ENCODE data around the gene SIRPD.
"Not testable (repeated sequence)": the region's sequence is repeated elsewhere in the genome, so short reads cannot be mapped to it uniquely, and the experiment has no call there.

SIRPD gene

DNA sequence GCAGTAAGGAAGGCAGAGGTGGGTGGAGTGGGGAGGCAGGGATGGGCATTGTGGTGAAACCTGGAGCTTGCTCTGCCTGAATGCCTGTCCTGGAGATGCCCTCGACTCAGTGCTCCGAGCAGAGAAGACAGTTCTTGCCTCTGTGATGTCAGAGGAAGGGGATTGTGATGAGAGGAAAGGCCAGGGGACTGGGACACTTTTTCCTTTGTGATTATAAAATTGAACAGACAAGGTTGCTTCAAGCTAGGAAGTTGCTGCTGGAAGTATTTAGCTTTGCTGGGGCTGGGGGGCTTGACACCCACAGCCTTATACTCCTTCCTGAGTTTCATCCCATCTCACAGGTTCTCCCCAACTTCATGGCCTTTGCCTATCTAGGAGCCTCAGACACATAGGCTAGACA is at the start of gene SIRPD:
Gene SIRPD, minus strand, starts transcription at position 101 of the 400 bp plus-strand sequence. Its CDS starts 52 bp downstream, at position 49.
- no peak for DNase-seq

DNA sequence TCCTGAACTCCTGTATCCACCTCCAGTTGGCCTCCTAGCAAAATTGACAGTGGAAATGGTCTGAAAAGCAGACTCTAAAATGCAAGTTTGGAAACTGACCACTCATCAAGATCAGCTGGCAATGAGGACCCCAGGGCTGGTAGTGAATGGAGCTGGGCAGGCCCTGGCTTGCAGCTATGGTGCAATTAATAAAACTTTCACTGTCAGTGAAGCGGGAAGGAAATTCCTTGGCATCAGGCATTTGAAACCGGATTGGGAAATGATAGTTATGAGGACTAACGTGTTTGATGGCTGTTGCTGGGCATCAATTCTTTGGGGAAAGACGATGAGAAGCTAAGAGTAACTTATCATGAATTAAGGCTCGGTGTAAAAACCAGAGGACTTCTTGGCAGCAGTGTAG is 43.2 kb upstream of the SIRPD start:
- no peak for DNase-seq

DNA sequence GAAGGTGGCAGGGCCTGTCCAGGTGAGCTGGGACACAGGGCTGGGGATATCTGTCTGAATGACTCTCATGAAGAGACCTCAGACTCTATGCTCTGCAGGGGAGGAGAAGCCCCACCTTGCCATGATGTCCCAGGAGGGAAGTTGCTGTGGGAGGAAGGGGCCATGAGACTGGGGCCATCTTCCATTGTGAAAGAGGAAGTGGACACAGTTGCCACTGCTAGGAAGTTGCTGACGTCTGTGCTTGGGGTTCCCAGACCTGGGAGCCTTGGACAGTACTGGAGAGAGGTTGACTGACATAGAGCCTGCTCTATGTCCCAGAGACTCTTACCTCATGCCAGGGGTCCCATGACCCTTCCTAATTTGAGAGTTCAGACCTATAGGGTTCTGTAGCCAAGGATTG is 37.8 kb upstream of the SIRPD start:
- DNase-seq = no peak

DNA sequence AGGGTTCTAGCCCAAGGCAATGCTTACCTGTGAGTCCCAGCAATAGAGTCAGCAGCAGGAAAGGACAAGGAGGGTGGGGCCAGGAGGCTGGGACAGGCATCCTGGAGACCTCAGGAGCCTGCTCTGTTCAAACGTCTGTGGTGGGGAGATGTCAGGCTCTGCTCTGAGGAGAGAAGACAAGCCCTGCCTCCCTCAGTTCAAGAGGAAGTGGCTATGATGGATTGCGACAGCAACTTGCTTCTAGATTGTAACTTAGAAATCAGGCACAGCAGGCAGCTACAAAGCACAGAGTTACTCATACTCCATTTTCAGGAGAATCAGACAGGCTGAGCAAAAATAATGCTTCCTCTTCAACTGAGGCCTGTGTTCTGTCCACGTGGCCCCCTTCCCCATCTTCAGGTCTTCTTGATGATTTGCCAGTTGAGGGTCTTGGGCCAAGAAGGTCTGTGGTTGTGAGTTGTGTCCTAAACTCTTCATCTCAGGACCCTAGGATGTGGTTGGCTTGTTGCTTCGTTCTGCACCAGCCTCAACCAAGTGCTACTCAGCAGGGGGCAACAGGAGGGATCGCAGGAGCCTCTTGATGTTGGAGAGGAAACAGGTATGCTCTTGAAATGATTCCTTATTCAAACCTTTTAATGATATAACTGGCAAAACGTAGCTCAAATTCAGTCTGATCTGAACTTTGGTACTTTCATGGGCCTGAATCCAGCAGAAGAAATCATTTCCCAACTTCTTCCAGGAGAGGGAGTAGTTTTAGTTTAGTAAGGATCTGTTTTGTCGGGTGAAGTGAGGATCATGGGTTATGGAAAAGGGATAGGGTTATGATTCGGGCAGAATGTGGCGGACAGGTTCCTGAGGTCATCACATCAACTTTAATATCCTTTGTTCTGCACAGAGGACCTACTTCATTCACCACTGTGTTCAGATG is 31.3 kb upstream of the SIRPD start:
- no peak for DNase-seq

DNA sequence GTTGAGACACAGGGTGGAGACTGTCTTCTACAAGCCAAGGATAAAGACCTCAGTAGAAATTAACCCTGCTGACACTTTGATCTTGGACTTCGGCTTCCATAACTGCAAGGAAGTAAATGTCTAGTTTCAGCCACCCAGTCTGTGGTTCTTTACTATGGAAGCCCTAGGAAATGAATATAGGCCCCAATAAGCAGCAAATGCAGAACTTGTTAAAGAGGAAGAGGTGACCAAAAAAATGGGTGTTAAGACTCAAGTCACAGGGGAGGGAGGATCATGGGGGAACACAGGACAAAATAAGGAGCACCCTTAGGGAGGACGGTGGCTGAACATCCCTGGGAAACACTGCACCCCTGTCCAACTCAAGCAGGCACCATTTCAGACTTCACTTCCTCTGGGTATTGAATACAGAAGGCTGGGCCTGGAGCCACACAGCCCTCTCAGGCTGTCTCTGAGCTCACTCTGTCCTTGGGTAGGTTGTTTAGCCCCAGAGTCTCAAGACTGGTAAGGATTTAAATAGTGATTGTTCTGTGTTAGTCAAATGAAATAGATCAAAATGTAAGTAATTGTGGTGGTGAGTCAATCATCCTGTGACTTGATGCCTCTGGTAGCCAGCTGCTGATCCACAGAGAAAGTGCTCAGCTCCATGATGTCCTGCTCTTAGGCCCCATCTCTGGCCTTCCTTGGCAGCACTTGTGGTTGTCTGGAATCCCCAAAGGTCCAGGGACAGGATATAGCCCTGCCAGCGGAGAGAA is 30.5 kb upstream of the SIRPD start:
- DNase-seq = no peak

DNA sequence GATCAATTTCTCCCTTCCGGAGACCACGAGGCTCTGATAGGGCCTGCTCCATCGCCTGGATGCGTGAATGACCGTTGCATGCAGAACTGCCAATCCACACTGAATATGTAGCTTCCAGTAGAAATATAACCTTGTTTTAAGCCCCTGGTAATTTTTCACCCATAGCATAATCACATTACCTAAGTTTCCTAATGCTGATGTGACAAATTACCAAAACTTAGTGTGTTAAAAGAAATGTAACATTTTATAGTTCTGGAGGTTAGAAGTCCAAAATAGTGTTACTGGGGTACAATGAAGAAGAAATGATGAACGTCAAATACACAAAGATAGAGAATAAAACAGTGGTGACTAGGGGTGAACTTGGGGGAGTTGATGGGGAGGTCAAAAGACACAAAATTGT is 22.0 kb upstream of the SIRPD start:
- DNase-seq = no peak

DNA sequence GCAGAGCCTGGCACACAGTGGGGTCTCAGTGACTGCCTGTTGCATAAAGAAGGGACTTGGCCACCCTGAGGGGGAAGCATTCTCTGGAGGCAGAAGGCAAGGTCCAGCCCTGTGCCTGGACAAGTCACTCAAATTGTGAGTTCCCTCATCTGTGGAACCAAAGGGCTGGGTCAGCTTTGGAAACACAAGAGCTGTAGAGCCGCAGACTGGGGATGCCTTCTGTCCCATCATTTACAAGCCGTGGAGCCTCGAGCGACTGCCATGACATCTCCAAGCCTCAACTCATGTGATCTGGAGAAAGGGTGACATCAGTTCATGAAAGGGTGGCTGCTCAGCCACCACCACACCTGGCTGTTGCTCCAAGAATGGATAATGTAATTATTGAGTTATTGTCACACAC is 20.4 kb upstream of the SIRPD start:
- DNase-seq = no peak

DNA sequence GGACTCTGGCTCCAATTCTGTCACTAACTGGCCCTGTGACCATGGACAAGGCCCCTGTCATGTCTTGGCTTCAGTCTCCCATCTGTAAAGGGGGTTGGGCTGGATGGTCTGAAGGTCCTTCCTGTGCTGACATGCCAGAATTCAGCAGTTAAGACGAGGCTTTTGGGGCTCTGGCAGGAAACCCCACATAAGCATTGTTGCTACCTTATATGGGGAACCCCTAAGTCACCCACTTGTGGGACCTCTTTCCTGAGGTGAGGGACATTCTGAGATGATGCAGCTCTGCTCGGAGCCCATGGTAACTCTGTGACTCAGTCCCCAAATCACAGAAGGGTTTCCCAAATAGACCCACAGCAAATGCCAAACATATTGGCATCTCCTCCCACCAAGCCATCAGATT is 19.8 kb upstream of the SIRPD start:
- DNase-seq = not testable (repeated sequence)

DNA sequence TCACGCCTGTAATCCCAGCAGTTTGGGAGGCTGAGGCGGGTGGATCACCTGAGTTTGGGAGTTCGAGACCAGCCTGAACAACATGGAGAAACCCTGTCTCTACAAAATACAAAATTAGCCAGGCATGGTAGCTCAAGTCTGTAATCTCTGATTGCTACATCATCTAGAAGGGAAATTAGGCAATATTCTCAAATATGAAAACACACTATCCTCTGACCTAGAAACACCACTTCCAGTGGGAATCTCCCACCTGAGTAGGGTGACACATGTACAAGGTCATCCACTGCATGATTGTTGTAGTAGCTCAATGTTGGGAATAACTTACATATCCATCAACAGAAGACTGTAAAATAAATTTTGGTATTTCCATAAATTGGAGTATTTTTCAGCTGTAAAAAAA is 19.1 kb upstream of the SIRPD start:
- no peak for DNase-seq

DNA sequence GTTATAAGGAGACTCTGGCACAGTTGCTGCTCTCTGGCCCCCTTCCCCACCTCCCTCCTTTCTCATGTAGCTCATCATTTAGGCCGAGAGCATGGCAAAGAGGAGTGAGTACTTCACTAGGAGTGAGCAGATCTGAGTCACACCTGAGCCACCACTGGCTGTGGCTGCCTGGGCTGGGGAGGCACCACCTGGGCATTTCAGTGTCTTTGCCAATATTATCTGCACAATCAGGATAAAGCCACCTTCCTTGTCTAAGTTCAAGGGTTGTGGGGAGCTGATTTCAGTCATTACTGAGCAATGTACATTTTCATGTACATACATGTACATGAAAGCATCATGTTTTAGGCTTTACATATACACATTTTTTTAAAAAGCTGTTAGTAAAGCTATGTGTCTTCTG is 18.5 kb upstream of the SIRPD start:
- not testable (repeated sequence) for DNase-seq

DNA sequence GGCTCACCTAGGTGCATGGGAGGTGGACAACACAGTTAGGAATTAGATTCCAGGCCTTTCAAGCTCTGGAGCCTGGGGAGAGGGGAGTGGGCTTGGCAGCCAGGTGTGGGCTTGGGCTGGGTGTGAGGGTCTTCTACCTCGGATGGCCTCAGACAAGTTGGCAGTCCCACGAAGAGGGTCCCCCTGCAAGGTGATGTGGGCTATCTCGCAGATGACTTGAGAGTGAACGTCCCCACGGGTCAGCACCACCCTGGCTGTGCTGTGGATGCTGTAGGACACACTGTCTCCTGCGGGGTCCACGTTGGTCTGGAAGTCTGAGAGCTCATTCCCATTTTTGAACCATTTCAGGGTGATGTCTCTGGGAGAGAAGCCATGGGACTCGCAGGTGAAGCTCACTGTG is 14.1 kb upstream of the SIRPD start:
- not testable (repeated sequence) for DNase-seq

DNA sequence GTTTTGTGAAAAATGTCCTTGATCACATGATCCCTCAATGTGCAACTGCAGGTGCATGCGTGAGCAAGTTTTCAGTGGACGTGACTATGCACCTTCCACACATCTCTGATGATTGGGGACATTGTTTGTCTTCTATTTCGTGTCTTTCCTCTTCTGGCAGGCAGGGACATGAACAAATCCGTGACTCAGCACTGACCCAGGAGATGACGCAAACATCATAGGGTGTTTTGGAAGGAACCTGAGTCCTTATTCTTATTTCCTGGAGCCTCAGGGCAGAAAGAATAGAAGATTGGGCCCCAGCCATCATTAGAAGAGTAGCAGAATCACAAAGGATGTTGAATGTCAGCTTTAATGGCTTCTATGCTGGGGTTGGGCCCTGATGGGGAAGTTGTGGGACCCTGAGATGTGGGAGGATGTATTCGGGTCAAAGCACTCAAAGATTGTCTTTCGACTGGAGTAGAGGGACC is 11.9 kb upstream of the SIRPD start:
- no peak for DNase-seq

DNA sequence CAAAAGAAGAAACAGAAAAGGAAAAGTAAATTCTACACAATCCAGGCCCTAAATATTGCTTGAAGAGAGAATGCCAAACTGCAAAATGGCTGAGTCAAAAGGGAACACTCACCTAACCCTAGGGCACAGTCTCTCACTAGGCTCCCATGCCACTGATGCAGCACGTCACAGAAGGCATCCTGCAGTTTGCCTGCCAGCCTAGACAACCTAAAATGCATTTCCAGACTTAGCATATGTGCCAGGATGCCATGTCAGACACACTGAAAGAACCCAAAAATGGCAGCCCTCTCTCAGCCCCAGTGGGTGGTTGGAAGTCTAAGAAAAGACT is 10.6 kb upstream of the SIRPD start:
- DNase-seq = no peak

DNA sequence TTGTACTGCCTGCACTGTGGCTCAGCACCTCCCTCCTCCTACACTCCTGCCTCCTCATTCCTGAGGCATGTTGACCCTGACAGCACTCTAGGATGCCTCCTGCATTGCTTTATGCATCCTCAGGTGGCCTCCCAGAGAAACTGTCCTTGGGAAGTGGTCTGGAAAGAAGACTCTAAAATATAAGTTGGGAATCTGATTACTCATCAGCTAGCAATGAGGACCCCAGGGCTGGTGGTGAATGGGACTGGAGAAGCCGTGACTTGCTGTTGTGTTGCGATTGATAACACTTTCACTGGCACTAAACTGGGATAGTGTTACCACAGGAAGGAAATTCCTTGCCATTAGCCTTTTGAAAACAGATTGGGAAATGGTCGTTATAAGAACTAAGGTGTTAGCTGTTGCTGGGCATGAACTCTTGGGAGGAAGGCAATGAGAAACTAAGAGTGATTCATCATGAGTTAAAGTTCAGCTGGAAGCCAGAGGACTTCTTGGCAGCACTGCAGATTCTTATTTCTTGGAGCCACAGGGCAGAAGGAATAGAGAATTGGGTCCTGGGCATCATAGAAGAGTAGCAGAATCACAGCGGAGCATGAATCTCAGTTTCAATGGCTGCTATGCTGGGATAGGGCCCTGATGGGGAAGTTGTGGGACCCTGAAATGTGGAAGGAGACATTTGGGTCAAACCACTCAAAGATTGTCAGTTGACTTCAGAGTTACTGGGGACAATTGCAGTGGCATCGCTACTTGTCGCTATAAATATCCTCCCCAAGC is 10.1 kb upstream of the SIRPD start:
- DNase-seq = no peak

DNA sequence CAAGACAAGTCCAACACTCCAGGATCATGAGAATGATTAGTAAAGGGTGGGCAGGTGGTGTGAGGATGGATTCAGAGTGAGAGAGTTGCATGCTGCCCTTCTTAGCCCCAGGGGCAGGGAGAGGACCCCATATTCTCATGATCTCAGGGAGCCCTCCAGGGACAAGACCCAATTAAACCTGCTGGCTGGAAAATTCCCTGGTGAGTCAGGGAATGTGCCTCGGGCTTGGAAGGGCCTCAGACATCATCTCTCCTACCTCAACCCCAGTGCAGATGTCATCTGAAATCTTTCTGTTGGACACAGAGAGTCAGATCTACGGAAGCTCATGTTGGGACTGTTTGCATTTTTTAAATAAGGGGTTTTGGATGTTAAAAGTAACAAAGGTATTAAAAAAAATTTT is 9.2 kb upstream of the SIRPD start:
- no peak for DNase-seq

DNA sequence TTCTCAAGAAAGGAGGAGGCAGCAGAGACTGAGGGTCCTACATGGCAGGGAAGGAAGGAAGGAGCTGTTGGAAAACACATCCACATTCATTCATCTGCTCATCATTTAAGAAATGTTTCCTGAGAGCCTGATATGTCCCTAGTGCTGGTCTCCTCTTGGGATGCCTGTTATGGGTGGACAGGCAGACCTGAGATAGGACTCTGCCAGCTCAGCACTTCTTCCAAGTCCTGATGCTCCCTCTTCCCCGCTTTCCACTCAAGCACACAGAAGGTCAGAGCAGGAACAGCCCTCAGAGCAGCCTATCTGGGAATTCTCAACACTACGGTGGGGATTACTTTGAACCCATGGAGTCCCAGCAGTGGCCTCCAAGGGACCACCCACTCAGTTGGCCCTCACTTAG is 8.0 kb upstream of the SIRPD start:
- DNase-seq = no peak

DNA sequence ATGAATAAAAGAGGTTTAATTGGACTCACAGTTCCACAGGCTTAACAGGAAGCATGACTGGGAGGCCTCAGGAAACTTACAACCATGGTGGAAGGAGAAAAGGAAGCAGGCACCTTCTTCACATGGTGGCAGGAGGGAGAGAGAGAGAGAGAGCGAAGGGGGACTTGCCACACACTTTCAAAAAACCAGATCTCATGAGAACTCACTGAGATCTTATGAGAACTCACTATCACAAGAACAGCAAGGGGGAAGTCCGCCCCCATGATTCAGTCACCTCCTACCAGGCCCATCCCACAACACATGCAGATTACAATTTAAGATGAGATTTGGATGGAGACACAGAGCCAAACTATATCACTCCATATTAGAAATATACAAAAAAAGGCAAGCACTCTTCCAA is 6.1 kb upstream of the SIRPD start:
- DNase-seq = no peak

DNA sequence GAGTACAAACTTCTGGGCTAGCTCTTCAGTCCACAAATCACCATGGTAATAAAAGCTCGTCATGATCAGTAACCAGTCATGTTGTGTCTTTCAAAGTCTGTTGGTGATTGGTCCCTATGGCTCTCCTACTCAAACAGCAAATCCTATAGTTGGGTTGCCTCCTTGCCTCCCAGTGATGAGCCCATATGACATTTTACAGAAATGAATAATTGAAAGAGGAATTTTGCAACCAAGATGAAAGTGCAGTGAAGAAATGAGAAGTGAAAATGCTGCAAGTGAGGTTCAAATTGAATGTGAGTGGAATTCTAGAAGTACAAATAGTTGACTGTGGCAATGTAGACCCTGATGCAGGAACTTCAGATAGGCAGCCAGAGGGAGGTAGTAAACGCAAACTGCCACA is 5.1 kb upstream of the SIRPD start:
- DNase-seq = no peak

DNA sequence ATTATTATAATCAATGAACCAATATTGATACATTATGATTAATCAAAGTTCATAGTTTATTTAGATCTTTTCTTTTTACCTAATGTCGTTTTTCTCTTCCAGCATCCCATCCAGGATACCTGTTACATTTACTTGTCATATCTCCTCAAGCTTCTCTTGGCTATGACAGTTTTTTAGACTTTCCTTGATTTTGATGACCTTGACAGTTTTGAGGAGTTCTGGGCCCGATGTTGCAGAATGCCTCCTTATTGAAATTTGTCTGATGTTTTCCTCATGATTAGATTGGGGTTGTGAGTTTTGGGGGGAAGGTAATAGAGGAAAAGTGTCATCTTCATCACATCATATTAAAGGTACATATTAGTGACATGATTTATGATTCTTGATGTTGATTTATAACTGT is 3.8 kb upstream of the SIRPD start:
- DNase-seq = no peak

DNA sequence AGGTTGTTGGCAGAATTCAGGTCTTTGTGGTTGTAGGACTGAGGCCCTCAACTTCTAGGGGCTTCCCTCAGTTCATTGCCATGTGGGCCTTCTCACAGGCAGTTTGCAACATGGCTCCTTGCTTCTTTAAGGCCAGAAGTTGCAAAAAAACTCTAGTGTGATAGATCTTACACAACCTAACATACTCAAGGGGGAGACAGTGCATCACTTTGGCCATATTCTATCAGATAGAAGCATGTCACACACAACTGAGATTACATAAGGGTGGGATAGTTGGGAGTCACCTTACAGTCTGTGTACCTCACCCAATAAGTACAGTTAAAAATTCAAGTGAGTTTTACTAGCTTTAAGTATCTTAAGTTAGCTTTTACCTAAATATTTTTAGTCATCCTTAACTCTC is 1.6 kb downstream of the SIRPD start:
- DNase-seq = no peak

DNA sequence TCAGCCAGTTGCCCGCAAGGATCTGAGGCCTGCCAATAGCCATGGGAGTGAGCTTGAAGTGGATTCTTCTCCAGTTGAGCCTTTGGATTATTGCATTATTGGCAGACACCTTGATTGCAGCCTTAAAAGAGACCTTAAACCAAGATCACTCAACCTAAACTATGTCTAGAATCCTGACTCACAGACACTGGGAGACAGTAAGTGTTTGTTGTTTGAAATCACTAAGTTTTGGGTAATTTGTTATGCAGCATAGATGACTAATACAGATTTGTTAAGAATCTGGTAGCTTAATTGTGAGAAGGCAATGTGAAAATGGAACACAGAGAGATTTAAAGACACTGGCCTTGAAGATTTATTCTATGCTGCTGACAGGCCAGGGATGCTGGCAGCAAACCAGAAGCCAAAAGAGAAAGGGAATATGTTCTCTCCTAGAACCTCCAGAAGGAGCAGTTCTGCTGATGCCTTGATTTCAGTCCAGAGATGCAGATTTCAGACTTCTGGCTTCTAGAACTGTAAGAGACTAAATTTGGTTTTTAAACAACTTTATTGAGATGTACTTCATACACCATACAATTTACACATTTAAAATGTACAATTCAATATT is 17.6 kb downstream of the SIRPD start:
- no peak for DNase-seq

DNA sequence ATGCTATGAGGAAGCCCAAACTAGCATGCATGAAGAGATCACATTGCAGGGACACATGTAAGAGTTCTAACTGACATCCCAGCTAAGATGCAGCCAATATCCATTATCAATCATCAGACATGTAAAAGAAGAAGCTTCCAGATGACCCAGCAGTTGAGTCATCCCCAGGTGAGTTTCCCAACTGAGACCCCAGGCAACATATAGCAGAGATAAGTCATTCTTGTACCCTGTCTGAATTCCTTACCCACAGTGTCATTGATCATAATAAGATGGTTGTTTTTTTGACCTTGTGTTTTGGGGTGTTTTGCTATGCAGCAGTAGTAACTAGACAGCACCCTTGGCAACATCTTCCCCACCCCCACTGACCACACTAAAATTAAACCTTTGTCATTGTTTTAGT is 18.9 kb downstream of the SIRPD start:
- no peak for DNase-seq

DNA sequence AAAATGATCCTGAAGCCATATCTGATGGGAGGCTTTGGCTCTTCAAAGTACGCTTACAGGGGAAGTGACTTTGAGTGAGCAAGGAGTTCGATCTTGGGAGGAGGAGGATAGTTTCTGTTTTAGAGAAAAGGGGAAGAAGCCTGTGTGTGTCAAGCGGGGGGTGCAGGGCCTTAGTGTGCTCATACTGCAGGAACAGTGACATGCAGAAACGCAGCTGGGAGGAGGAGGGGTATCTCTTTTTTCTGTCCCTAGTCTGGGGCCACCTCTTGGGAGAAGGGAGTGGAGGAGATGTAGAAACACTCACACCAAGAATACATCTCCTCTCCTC is 19.8 kb downstream of the SIRPD start:
- no peak for DNase-seq

All from activated CD4-positive, alpha-beta T cell treated with anti-CD3 and anti-CD28 coated beads, Interleukin-2, Interleukin-6, amounts not matched to agents 100 ng/mL and 50 ng/mL, durations not matched to agents 16 hours and 8 hours (primary cell).